NK-92 (cell line): ENCODE results near the gene SPOPL.
"Not testable (repeated sequence)": the region's sequence is repeated elsewhere in the genome, so short reads cannot be mapped to it uniquely, and the experiment has no call there.

Experiments
- DNase-seq: peaks from one replicate; lab custom pipeline; 2025; ENCODE audit not compliant: unreplicated experiment; lab: John Stamatoyannopoulos, UW

SPOPL gene

DNA sequence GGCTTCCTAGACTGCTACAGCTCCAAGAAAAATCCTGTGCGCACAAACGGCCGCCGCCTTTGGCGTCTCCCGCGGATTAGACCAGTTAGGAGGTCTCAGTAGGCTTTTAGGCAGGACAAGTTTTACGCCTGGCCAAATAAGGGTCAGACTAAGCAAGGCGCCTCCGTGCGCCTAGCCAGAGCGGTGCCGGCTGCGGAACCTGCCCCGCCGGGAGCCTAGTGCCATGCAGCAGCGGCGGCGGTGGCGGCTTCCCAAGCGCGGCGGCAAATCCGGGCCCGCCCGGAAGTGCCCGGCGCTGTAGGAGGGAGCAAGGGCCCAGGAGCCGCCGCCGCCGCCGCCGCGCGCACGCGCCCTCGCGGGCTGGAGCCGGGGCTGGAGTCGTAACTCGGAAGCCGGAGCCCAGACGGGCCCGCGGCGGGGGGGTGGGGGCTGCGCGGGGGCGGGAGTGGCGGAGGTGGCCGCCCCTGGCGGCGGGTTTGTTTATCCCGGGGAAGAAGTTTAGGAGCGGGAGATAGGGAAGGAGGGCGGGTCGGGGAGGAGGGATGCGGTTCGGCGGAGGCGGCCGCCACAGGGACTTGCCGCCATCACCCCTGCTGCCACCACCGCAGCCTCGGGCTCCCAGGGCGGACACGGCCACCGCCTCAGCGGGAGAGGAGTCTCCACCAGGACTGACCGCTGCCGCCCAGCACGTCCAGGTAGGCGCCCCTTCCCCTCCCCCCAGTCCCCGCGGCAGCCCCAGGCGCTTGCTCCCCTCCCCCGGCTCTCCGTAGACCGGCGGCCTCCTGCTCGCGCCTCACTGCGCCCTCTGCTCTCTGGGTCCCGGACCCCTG lies at the start of gene SPOPL:
Gene SPOPL (plus strand): TSS at position 346 of the 830 bp plus-strand sequence. CDS start 48,447 bp downstream, outside the sequence.
- no peak for DNase-seq

DNA sequence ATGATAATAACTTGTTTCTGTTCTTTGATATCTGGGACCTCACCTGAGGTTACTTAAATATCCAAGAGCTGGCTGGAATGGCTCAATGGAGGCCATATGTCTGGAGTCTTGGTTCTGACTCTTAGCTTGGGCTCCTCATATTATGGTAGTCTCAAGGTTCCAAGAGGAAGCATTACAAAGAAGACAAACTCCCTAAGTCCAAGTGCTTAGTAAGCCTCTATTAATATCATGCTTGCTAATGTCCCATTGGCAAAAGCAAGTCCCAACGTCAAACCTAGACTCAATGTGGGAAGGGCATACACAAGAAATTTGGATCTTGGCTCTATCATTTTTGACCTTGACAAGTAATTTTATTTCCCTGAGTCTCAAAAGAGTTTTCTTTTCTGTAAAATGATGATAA lies 49.2 kb upstream of the SPOPL start:
- DNase-seq, result no peak

DNA sequence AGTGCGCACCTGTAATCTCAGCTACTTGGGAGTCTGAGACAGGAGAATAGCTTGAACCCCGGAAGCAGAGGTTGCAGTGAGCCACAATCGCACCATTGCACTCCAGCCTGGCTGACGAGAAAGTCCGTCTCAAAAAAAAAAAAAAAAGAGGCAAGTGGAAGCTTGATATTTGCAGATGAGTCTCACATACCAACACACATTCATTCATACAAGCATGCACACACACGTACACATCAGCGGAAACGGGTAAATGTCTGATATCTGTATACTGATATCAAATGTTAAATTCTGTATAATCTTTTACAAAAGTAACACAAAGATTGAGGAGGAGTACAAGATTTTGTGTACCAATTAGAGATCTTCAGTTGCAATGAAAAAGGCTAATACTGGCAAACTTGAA lies 47.8 kb upstream of the SPOPL start:
- DNase-seq, result no peak

DNA sequence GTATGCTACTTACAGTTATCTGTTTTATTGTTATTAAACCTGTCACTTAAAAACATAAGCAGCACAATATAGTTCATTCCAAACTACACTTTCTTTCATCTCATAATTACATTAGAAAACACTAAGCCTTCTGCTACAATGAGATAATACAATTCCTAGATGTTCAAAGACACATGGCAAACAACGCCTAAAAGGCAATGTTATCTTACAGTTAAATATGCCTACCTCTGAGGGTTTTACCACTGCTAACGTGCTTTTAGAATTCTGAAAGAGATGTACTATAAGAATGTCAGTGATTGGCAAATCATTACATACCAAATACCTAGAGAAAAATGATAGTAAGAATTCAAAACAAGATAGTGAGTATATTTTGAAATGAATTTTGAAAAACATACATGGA lies 46.8 kb upstream of the SPOPL start:
- DNase-seq, result no peak

DNA sequence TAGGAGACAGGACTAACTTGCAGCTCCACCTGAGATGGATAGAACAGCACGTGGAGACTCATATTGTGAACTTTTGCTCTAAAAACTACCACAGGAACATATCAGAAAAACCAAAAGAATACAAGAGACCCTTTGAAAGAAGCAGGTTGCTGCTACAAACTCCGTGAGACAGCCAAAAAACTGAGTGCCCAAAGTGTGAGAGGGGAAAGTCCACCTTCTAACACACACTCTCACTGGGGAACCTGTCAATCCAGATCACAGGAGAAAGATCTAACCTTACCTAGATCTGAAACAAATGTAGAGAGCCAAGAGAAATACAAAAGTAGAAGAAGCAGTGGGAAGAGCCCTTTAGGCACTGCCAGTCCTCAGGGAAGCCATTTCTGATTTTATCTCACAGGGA lies 46.3 kb upstream of the SPOPL start:
- no peak for DNase-seq

DNA sequence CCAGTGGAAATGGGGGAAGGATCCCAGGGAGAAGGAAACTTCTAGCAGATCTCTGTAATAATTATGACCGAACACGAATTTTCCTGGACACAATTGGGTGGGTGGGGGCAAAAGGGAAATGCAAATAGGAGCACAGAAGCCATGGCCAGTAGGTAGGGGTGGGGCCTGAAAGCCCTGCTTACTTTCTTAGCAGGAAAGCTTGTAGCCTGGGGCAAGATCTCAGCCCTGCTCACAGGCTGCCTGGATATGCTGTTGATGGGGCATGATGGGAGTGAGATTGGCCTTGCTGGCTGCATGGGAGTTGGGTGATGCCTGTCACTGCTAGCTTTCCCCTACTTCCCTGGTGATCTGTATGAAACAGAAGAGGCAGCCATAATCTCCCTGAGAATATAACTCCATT lies 45.9 kb upstream of the SPOPL start:
- DNase-seq, result no peak

DNA sequence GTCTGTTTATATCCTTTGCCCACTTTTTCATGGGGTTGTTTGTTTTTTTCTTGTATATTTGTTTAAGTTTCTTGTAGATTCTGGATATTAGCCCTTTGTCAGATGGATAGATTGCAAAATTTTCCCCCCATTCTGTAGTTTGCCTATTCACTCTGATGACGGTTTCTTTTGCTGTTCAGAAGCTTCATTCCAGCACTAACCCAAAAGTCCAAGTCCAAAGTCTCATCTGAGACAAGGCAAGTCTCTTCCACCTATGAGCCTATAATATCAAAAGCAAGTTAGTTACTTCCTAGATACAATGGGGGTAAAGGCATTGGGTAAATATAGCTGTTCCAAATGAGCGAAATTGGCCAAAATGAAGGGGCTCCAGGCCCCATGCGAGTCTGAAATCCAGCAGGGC lies 38.9 kb upstream of the SPOPL start:
- not testable (repeated sequence) for DNase-seq

DNA sequence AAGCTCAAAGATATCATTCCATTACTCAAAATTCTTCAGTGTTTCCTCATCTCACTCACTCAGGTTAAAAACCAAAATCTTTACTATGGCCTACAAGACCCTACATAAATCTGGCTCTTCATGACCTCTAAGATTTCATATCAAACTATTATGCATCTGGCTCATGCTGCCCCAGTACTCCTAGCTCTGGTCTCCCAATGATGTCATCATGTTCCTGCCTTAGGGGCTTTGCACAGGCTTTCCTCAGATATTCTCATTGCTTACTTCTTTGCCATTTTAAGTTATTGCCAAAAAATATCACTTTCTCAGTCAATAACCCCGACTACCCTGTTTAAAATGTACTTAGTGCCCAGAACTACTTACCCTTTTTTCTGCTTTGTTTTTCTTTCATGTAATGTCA lies 33.0 kb upstream of the SPOPL start:
- DNase-seq, result no peak

DNA sequence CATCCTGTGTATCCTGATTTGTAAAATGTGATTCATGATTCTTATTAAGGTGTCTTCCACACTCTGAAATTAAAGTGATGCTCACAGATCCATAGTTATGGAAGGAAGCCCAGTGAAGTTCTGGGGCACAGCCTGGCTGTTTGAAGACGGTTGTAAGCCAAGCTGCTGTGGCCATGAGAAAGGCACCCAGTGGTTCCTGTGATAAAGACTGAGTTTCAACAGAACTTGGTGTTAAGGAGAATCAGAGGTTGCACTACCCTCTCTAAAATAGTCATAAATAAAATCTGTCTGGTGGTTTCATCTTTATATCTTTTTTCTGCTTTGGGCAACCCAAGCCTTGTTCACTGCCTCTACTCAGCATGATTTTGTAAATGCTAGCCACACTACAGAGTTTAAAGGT lies 32.2 kb upstream of the SPOPL start:
- DNase-seq, result no peak

DNA sequence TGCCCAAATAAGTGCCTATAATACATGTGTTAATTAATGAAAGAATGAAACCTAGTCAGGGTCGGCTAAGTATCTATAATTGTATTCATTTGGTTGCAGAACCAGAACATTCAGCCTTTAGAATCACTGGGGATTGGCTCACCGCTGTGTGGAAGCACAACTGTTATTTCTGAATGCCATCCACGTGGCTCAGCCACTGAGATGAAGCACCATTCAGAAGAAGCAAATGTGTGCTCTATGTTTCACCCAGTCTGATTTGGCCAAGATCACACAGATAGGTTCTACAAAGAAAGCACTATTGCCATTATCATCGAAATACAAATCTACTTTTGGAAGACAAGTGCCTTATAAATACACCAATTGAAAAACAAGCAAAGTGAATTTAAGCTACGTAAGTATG lies 30.6 kb upstream of the SPOPL start:
- no peak for DNase-seq

DNA sequence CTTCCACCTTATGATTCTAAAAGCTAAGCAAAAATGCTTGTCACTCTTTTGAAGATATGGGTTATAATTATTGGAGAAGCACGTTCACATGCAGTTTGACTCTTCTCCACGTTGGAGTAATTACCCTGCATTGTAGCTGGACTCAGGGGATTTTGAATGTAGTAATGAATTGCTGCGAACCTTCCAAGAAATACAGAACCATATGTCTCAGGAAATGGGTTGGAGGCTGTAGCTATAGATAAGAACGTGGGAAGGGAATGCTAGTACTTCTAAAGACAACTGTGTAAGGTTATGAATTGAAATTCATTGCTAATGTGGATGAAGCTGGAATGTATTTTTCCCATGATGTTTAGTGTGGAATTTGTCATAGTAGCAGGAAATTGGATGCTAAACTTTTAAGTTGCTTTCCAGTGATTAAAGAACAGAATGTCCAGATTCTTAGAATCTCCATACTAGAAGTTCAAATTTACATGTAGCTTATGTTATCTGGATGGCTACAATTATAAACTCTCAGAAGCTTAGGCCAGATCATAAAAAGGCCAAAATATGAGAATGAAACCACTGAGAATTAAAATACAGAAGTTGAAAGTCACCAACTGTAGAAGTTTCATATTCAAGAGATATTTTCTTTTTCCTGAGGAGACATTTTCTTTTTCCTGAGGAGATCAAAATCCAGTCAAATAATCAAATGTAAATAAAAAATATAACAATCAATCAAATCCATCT lies 27.3 kb upstream of the SPOPL start:
- no peak for DNase-seq

DNA sequence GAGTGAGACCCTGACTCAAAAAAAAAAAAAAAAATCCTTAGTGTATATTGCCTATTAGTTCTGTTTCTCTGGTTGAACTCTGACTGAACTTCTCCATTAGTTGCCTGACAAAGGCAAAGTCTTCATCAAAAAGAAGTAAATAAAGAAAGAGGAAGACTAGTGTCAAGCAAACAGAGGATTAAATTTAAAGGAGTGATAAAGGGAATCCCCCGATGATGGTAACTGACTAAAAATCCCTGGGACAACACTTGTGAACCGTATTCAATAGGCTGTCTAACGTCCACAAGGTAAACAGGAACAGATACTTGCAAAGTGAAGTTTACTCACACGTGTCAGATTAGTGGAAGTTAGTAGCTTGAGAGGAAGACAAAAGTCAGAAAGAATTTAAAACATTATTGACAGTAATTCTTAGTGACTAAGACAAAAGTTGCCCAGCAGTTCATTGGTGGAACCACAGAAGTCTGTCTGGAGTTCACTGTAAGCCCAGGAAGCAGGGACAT lies 26.2 kb upstream of the SPOPL start:
- no peak for DNase-seq

DNA sequence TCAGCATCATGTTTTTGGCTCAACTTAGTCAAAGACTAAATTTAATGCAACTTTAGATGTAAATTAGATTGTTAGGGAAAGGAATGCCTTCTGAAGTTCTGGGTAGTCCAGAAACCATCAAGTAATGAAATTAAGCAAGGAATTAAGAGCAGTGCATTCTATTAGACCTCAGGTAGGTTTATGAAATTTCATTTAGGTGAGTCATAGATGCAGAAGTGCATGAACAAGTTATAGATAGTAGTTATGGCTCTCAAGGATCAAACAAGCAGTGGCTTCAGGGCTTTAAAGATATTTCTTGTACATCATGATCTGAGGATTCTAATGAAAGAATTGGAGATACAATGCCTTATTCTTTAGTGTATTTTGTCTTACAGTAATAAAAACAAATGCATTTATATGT lies 25.4 kb upstream of the SPOPL start:
- DNase-seq, result no peak

DNA sequence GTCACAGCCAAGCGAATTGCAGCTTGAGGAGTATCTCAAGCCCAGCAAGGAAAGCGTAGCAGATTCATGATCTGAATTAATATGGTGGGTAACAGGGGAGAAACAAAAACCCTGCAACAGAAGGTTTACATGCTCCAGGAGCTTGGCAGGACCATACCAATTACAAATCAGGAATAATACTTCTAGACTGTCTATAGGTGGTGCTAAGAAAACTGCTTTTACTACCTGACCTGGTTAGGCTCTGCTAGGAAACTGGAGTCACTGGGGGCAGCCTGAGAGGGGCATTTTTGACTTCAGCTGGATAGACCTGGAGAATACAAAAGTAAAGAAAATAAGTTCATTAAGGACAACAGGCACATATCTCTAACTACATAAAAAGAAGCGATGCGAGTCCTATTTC lies 24.6 kb upstream of the SPOPL start:
- DNase-seq, result no peak

DNA sequence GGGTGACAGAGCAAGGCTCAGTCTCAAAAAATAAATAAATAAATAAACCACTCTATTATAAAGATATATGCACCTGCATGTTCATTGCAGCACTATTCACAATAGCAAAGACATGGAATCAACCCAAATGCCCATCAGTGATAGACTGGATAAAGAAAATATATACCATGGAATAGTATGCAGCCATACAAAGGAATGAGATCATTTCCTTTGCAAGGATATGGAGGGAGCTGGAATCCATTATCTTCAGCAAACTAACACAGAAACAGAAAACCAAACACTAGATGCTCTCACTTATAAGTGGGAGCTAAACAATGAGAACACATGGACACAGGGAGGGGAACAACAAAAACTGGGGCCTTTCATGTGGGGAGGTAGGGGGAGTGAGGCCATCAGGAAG lies 18.8 kb upstream of the SPOPL start:
- not testable (repeated sequence) for DNase-seq

DNA sequence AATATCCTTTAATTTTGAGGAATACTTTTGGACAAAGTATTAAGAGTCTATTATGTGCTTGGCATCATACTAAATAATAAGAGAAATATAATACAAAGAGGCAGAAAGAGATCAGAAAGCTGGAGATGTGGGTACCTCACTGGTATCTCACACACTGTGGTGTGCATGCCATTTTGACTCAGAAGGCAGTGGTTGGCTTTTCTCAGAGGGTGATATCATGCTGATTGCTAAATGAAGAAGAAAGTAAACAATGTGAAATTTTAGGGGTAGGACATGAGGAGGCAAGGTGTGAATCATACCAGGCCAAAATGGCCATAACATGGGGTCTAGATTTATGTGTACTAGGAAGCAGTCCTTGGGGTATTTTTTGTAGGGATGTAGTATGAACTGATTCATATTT lies 16.6 kb upstream of the SPOPL start:
- no peak for DNase-seq

DNA sequence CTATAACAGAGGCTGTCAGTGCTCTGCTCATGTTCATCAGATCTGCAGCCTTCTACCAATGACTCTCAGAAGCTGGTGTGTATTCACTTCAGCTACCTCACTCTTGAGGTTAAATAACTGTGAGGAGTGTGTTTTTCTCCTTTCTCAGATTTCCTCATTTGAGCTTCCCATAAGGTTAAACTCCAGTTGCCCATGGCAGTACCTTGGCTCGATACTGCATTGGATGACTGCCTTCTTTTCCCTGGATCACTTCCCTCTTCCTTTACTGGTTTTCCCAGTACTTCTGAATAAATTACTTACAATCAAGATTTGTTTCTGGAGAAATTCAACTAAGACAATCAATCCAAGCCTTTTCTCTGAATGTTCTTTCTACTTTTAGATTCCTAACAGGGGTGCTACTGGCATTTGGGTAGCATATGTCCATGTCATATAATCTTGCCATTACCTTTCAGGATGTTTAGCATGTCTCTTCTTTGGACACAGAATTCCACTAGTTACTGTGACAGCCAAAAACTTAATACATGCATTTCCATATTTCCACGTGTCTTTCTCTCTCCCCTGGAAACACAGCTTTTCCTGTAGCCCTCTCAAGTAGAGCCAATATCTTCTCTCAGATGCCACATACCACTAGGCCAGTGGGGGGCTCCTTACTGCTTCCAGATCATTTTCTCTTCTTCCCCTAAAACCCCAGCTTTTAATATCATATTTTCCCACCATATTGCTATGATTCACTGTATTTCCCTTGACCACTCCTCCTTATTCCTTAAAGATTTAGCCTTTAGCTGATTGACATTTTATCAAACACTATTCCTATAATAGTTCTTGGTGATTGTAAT lies 15.0 kb upstream of the SPOPL start:
- no peak for DNase-seq

DNA sequence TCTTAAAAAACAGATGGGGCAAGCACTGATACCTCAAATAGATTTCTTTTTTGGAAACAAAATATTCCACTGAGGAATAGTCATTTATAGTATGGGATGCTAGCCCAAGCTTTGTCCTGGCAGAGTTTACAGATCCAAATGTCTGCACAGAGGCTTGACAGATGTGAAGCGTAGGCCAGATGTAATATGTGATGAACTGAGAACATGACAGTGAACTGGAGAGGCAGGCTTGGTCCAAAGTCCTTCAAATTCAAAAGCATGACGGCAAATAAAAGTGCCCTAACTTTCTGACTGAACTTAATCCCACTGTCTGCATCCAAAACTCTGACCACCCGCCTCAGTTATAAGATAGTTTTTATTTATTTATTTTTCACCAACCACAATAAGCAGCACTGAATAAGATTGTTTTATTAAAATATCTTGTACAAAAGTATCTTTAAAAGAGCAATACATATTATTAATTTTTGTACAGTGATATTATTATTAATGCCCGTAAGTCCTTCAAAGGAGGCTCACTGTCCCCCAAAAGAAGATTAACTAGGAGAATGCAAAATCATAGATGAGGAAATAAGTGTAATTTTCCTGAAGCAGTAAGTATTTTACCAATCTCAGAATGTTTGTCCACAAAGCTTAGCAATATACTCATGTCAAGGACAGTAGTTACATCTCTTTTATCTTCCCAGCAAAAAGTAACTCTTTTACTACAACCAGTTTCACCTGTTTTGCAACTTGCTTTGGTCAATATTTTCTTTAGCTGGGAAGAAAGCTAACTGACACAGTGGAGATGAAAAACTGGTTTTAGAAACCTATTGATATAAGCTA lies 10.7 kb upstream of the SPOPL start:
- DNase-seq, result no peak

DNA sequence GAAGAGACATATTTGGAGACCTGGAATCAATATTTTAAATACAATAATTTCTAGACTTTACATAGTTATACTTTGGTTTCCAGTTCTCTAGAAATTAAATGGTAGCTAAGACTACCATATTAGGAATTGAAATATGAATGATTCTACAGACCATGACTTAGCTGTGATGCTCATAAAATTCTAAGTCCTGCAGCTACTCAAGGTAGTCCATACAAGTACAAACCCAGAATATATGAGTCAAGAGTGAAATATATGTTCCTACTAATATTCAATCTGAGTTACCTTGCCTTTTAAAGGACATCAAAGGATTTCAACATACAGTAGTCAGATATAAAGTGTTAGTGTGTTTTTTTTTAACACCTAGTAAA lies 10.1 kb upstream of the SPOPL start:
- no peak for DNase-seq

DNA sequence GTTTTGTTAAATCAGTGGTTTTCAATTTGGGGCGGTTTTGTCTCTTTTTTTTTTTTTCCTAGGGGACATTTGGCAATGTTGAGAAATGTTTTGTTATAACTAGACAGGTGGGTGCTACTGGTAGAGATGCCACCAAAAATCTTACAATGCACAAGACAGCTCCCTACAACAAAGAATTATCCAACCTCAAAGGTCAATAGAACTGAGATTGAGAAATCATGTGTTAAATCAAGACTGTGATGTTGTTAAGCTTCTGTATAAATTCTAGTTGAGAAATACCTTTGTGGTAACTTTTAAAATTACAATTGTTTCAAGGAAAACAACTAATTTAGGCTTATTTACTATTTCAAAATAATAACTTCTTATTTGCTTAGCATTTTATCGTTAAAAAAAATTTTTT lies 9.4 kb upstream of the SPOPL start:
- DNase-seq, result no peak

DNA sequence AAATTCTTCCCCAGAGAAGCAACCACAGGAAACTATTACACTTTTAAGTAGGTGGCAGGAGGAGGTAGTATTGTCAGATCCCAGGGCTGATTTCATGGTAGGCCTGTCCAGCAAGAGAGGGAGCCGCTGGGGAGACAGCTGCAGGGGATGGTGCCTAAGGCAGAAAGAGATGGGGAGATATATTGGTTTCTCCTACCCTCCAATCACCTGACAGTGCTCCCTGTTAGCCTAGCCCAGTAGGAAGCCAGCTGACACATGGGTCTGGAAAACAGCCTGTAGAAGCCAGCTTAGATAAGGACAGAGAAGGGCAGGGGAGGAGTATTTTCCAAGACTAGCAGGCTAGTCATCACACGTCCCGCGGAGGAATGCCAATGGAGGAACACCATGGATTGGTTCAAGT lies 8.2 kb upstream of the SPOPL start:
- no peak for DNase-seq
